Ovary (tissue), 3 donors: Measurements from ENCODE around the gene THSD4.

ENCODE experiments used
- CTCF ChIP-seq, 3 donors: fragments of 450-650 bp in 2 of 3; fragments of 200-600 bp in 1 of 3; IDR thresholded peaks; one replicate each; pipeline versions ENCODE4 v1.5.1 to v1.8.0; 2016 to 2022; ENCODE audit warnings: antibody characterized with exemption in 3 of 3, mild to moderate bottlenecking in 1 of 3
- EP300 ChIP-seq: sonication (generic); formaldehyde crosslinking; IDR thresholded peaks from one replicate; pipeline ENCODE4 v1.6.1; 2017; ENCODE audit warnings: antibody characterized with exemption
- POLR2A ChIP-seq: fragments of 450-650 bp; IDR thresholded peaks from one replicate; pipeline ENCODE4 v1.6.1; 2017; ENCODE audit warnings: antibody characterized with exemption, mild to moderate bottlenecking, moderate library complexity
- donor health status: DM: no; HTN: no; CAD: no.

GRCh38 chr15:71566226-71566625 is 451.0 kb downstream of the THSD4 start:
- TF ChIP-seq CTCF (IDR thresholded peaks at IDR 0.05) (no peak), POLR2A (no peak), EP300 (no peak)
